ENCODE measurements around the gene MYPOP. TPM values are rescaled to one million over a fixed set of nuclear protein-coding genes. Genes with fewer than 3 reads are reported as not detected.

Gene MYPOP
- total and polyA plus RNA-seq, 2 of the 13 experiments (the other 11 are each of a cell fraction or from before 2014, with no cell fraction given): 2.3 to 2.7 TPM

DNA sequence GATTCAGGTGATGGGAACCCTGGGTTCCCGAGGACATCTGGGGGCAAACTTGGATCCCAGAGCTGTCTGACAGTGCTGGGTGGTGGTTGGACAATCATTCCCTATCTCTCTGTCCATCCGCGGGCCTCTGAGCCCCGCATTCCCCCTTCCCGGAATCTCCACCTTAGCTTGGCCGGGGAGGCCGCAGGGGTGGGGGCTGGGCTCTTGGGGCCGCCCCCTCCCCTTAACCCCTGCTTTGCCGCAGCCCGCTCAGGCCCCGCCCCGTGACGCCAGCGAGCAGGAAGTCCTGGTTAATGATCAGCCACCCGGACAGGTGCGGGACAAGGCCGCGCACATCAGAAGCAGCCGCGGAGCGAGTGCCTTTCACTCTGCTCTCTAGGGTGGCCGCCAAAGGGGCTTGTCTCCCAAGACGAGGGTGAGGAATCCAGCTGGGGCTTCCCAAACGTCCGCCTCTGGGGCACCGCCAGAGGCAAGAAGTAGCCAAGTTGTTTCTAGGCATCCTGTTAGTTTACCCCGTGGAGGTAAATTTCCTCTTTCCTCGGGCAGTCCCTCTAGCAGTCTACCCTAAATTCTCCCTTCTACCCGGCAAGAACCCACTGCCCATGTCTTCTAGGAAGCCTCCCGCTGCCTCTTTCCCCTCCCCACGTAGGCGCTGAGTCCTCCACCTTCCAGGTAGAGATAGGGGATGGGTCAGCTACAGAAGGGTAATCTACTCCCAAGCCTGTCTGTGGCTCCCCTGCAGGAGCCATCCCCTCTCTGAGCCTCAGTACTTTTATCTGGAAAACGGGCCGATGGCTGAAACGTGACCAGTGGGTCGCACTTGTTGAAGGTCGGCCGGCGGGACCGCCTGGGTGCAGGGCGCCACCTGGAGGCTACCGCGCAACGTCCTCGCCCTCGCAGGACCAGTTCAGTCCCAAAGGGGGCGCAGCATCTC is 19.5 kb downstream of the MYPOP start (continued):
- TF ChIP-seq E2F1 (CRISPR knock-in tag; IDR thresholded peaks at IDR 0.05): peak; percentile 22; the same call in 1 of the 2 replicates
- TF ChIP-seq ZNF10 (CRISPR knock-in tag; IDR thresholded peaks at IDR 0.05; ENCODE audit: borderline replicate concordance, low read depth): no peak
- peak; percentile 62; the same call in 1 of the 2 replicates for TF ChIP-seq ZNF564 (CRISPR knock-in tag; IDR thresholded peaks at IDR 0.05)
- peak; percentile 80 for TF ChIP-seq ZNF746 (CRISPR knock-in tag; IDR thresholded peaks at IDR 0.05)
- TF ChIP-seq, protein P1, sequence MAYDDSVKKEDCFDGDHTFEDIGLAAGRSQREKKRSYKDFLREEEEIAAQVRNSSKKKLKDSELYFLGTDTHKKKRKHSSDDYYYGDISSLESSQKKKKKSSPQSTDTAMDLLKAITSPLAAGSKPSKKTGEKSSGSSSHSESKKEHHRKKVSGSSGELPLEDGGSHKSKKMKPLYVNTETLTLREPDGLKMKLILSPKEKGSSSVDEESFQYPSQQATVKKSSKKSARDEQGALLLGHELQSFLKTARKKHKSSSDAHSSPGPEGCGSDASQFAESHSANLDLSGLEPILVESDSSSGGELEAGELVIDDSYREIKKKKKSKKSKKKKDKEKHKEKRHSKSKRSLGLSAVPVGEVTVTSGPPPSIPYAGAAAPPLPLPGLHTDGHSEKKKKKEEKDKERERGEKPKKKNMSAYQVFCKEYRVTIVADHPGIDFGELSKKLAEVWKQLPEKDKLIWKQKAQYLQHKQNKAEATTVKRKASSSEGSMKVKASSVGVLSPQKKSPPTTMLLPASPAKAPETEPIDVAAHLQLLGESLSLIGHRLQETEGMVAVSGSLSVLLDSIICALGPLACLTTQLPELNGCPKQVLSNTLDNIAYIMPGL (CRISPR knock-in tag; IDR thresholded peaks at IDR 0.05; ENCODE audit: borderline replicate concordance in 1 of 2, low read depth in 1 of 2): peak; percentile 94
- peak; percentile 9; the same call in 1 of the 2 replicates for TF ChIP-seq ZNF83 (CRISPR knock-in tag; IDR thresholded peaks at IDR 0.05; ENCODE audit: borderline replicate concordance)
- peak; percentile 44 for TF ChIP-seq RBM39 (IDR thresholded peaks at IDR 0.05; ENCODE audit: low read depth, low read length, poor library complexity, severe bottlenecking)
- TF ChIP-seq, protein P2, sequence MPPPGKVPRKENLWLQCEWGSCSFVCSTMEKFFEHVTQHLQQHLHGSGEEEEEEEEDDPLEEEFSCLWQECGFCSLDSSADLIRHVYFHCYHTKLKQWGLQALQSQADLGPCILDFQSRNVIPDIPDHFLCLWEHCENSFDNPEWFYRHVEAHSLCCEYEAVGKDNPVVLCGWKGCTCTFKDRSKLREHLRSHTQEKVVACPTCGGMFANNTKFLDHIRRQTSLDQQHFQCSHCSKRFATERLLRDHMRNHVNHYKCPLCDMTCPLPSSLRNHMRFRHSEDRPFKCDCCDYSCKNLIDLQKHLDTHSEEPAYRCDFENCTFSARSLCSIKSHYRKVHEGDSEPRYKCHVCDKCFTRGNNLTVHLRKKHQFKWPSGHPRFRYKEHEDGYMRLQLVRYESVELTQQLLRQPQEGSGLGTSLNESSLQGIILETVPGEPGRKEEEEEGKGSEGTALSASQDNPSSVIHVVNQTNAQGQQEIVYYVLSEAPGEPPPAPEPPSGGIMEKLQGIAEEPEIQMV (CRISPR knock-in tag; IDR thresholded peaks at IDR 0.05; ENCODE audit: low read depth): no peak
- TF ChIP-seq ZNF354B (CRISPR knock-in tag; IDR thresholded peaks at IDR 0.05): 0 out of 2 replicates have a peak, but pooled peaks have one; percentile 66
- TF ChIP-seq, protein P3, sequence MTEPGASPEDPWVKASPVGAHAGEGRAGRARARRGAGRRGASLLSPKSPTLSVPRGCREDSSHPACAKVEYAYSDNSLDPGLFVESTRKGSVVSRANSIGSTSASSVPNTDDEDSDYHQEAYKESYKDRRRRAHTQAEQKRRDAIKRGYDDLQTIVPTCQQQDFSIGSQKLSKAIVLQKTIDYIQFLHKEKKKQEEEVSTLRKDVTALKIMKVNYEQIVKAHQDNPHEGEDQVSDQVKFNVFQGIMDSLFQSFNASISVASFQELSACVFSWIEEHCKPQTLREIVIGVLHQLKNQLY (CRISPR knock-in tag; IDR thresholded peaks at IDR 0.05): peak; percentile 53; the same call in 1 of the 2 replicates
- TF ChIP-seq ZNF138 (CRISPR knock-in tag; IDR thresholded peaks at IDR 0.05; ENCODE audit: low read depth): 0 out of 2 replicates have a peak, but pooled peaks have one; percentile 78
- no peak for TF ChIP-seq FOSL1 (CRISPR knock-in tag; IDR thresholded peaks at IDR 0.05; ENCODE audit: borderline replicate concordance)
- TF ChIP-seq ZNF160 (CRISPR knock-in tag; IDR thresholded peaks at IDR 0.05): no peak
- TF ChIP-seq NFKBIZ (CRISPR knock-in tag; IDR thresholded peaks at IDR 0.05): peak; percentile 65; the same call in 1 of the 2 replicates
- no peak for TF ChIP-seq NPAS2 (CRISPR knock-in tag; IDR thresholded peaks at IDR 0.05; ENCODE audit: borderline replicate concordance)
- TF ChIP-seq ZBTB43 (CRISPR knock-in tag; conservative IDR thresholded peaks at IDR 0.05): peak; percentile 71; the same call in 1 of the 2 replicates
- peak; percentile 96 for TF ChIP-seq ETV5 (CRISPR knock-in tag; IDR thresholded peaks at IDR 0.05; ENCODE audit: borderline replicate concordance)
- no peak; the same call in 1 of the 2 replicates for TF ChIP-seq ZNF33B (CRISPR knock-in tag; IDR thresholded peaks at IDR 0.05)
- TF ChIP-seq REPIN1 (CRISPR knock-in tag; IDR thresholded peaks at IDR 0.05; ENCODE audit: borderline replicate concordance, low read depth): peak; percentile 80; the same call in 1 of the 2 replicates
- TF ChIP-seq JARID2 (CRISPR knock-in tag; IDR thresholded peaks at IDR 0.05; ENCODE audit: insufficient replicate concordance): no peak
- TF ChIP-seq ZNF335 (CRISPR knock-in tag; IDR thresholded peaks at IDR 0.05): no peak
